NCI-H146 (cell line): ENCODE data around the gene FOXP4.
A peak's percentile ranks its signal among the peaks of the same experiment; 100 is the strongest.
"Not testable (repeated sequence)": the region's sequence is repeated elsewhere in the genome, so short reads cannot be mapped to it uniquely, and the experiment has no call there.

ENCODE experiments used
- DNase-seq: peaks from one replicate; lab custom pipeline; 2025; lab: John Stamatoyannopoulos, UW

FOXP4 gene

GRCh38 chr6:41599015-41599851, 53.1 kb downstream of the FOXP4 start:
- DNase-seq = peak; percentile 13

GRCh38 chr6:41599852-41600445, 53.8 kb downstream of the FOXP4 start:
- no peak for DNase-seq

GRCh38 chr6:41600499-41601247, 54.5 kb downstream of the FOXP4 start:
- DNase-seq = no peak

- no peak for DNase-seq
Measured at GRCh38 chr6:41601248-41601549, 55.0 kb downstream of the FOXP4 start.

- no peak for DNase-seq
Measured at GRCh38 chr6:41602422-41602743, 56.2 kb downstream of the FOXP4 start.

GRCh38 chr6:41602864-41603608, 56.9 kb downstream of the FOXP4 start:
- DNase-seq = peak; percentile 93

- DNase-seq = no peak
Measured at GRCh38 chr6:41604006-41604405, 57.8 kb downstream of the FOXP4 start.

- DNase-seq = no peak
Measured at GRCh38 chr6:41605649-41606048, 59.5 kb downstream of the FOXP4 start.

GRCh38 chr6:41607036-41607435, 60.9 kb downstream of the FOXP4 start:
- DNase-seq = no peak

GRCh38 chr6:41607736-41608135, 61.6 kb downstream of the FOXP4 start:
- DNase-seq = peak; percentile 32

GRCh38 chr6:41608443-41609151, 62.4 kb downstream of the FOXP4 start:
- DNase-seq = no peak

- no peak for DNase-seq
Measured at GRCh38 chr6:41614715-41615114, 68.5 kb downstream of the FOXP4 start.

GRCh38 chr6:41615311-41615710, 69.1 kb downstream of the FOXP4 start:
- DNase-seq = no peak

GRCh38 chr6:41618598-41618997, 72.4 kb downstream of the FOXP4 start:
- DNase-seq = no peak

- not testable (repeated sequence) for DNase-seq
Measured at GRCh38 chr6:41619193-41619592, 73.0 kb downstream of the FOXP4 start.

GRCh38 chr6:41621367-41621766, 75.2 kb downstream of the FOXP4 start:
- no peak for DNase-seq

- no peak for DNase-seq
Measured at GRCh38 chr6:41621802-41622201, 75.6 kb downstream of the FOXP4 start.

GRCh38 chr6:41622206-41622988, 76.2 kb downstream of the FOXP4 start:
- DNase-seq = peak; percentile 60

GRCh38 chr6:41623330-41623729, 77.1 kb downstream of the FOXP4 start:
- no peak for DNase-seq

- no peak for DNase-seq
Measured at GRCh38 chr6:41624621-41625380, 78.6 kb downstream of the FOXP4 start.
